ENCODE results near the gene CBFB. TPM values are rescaled to one million over a fixed set of nuclear protein-coding genes. Genes with fewer than 3 reads are reported as not detected.

The CBFB gene
- total RNA-seq, 1 experiment from 2014 or later: 76.3 TPM

GRCh38 chr16:67129422-67129821 is 100.5 kb downstream of the CBFB start:
- Histone ChIP-seq H3K27me3 (ENCODE audit: insufficient read depth, low read length) (no peaks in the 10 kb centered on the region), H3K9ac (ENCODE audit: extremely low read depth, insufficient read length, low read length) (no peak overlapping the region), H4K20me1 (ENCODE audit: control insufficient read depth, insufficient read depth, insufficient read length) (no peaks in the 10 kb centered on the region), H3T11ph (ENCODE audit: low read length) (no peak overlapping the region), H3K14ac (ENCODE audit: insufficient read depth, low read length) (no peak overlapping the region), H2AFZ (ENCODE audit: low read length) (no peak overlapping the region), H3K56ac (ENCODE audit: insufficient read length, low read depth, low read length) (no peak overlapping the region), H2BK12ac (ENCODE audit: insufficient read length, low read depth, low read length) (no peak overlapping the region), H4K5ac (ENCODE audit: insufficient read length, low read depth, low read length) (no peak overlapping the region), H2BK5ac (ENCODE audit: insufficient read length, low read length) (no peak overlapping the region), H4K8ac (replicated peaks; ENCODE audit: insufficient read length, low read depth, low read length) (no peak overlapping the region), H3K27ac (ENCODE audit: insufficient read length, low read depth, low read length) (no peak overlapping the region), H3K79me2 (ENCODE audit: insufficient read depth, low read length) (no peaks in the 10 kb centered on the region), H2BK120ac (ENCODE audit: low read depth, low read length, poor library complexity, severe bottlenecking) (no peak overlapping the region), H3K23ac (ENCODE audit: insufficient read length, low read depth, low read length) (no peak overlapping the region), H3K4me2 (ENCODE audit: insufficient read depth, insufficient read length, low read length) (no peak overlapping the region), H2AK5ac (ENCODE audit: insufficient read length, low read length) (no peak overlapping the region), H4K91ac (ENCODE audit: insufficient read length, low read depth, low read length) (no peak overlapping the region), H3K4me1 (ENCODE audit: insufficient read depth, low read length) (no peaks in the 10 kb centered on the region), H3K23me2 (ENCODE audit: insufficient read length, low read depth, low read length, poor library complexity, severe bottlenecking) (no peaks in the 10 kb centered on the region), H3K9me3 (ENCODE audit: control insufficient read depth, low read depth, low read length) (no peaks in the 10 kb centered on the region), H2BK20ac (ENCODE audit: low read depth, low read length, poor library complexity, severe bottlenecking) (no peak overlapping the region), H3K79me1 (ENCODE audit: insufficient read depth, low read depth, low read length, poor library complexity, severe bottlenecking) (no peaks in the 10 kb centered on the region), H2BK15ac (ENCODE audit: low read depth, low read length) (no peak overlapping the region), H3K18ac (ENCODE audit: insufficient read length, low read depth, low read length) (no peak overlapping the region), H3K4ac (ENCODE audit: low read depth, low read length) (no peak overlapping the region)
- Mint-ChIP-seq H3K4me1 (no peaks in the 10 kb centered on the region), H3K36me3 (ENCODE audit: insufficient read depth in 1 of 3, low read depth in 3 of 3) (peaks cover 9 to 45% (median 30%) of the 10 kb centered on the region in 3 experiments; a peak in 6 of 7 replicates), H3K27ac (no peak overlapping the region), H3K27me3 (ENCODE audit: low read depth) (no peaks in the 10 kb centered on the region), H3K4me3 (no peak overlapping the region), H3K9me3 (no peaks in the 10 kb centered on the region)
- DNase-seq: no peak
- no peak for TF ChIP-seq CTCF (conservative IDR thresholded peaks at IDR 0.05)
- no CpG with 5 or more reads among the region's 3 CpGs for whole genome bisulfite sequencing (ENCODE audit: extremely low coverage, insufficient read length, low lambda C conversion rate)
